ENCODE measurements around the gene TRAPPC5.
A peak's percentile ranks its signal among the peaks of the same experiment; 100 is the strongest.

Gene TRAPPC5

DNA sequence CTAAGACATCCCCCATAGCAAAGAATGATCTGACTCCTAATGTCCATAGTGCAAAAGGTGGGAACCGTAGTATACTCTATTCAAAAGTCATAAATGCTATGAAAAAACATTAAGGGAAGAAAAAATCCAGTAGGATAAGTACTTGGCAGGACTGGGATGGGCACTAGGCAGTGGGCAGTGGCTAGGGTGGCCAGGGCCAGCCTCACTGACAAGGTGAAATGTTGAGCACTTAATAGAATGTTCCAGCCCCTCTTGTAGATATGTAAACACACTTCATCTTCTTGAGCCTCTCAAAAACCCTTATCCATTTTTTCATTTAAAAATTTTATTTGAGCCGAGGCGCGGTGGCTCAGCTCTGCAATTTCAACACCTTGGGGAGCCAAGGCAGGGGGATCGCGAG is 52.7 kb downstream of the TRAPPC5 start:
- no peak for DNase-seq (ENCODE audit: low read depth)
- TF ChIP-seq POLR2A (IDR thresholded peaks at IDR 0.05; ENCODE audit: extremely low read depth, insufficient read length), result no peak
- no peak for TF ChIP-seq MAX (IDR thresholded peaks at IDR 0.05; ENCODE audit: low read depth, low read length)
- TF ChIP-seq MYC (IDR thresholded peaks at IDR 0.05; ENCODE audit: low read depth, low read length), result no peak
- TF ChIP-seq, protein P1, sequence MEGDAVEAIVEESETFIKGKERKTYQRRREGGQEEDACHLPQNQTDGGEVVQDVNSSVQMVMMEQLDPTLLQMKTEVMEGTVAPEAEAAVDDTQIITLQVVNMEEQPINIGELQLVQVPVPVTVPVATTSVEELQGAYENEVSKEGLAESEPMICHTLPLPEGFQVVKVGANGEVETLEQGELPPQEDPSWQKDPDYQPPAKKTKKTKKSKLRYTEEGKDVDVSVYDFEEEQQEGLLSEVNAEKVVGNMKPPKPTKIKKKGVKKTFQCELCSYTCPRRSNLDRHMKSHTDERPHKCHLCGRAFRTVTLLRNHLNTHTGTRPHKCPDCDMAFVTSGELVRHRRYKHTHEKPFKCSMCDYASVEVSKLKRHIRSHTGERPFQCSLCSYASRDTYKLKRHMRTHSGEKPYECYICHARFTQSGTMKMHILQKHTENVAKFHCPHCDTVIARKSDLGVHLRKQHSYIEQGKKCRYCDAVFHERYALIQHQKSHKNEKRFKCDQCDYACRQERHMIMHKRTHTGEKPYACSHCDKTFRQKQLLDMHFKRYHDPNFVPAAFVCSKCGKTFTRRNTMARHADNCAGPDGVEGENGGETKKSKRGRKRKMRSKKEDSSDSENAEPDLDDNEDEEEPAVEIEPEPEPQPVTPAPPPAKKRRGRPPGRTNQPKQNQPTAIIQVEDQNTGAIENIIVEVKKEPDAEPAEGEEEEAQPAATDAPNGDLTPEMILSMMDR (IDR thresholded peaks at IDR 0.05; ENCODE audit: low read depth, low read length), result no peak

DNA sequence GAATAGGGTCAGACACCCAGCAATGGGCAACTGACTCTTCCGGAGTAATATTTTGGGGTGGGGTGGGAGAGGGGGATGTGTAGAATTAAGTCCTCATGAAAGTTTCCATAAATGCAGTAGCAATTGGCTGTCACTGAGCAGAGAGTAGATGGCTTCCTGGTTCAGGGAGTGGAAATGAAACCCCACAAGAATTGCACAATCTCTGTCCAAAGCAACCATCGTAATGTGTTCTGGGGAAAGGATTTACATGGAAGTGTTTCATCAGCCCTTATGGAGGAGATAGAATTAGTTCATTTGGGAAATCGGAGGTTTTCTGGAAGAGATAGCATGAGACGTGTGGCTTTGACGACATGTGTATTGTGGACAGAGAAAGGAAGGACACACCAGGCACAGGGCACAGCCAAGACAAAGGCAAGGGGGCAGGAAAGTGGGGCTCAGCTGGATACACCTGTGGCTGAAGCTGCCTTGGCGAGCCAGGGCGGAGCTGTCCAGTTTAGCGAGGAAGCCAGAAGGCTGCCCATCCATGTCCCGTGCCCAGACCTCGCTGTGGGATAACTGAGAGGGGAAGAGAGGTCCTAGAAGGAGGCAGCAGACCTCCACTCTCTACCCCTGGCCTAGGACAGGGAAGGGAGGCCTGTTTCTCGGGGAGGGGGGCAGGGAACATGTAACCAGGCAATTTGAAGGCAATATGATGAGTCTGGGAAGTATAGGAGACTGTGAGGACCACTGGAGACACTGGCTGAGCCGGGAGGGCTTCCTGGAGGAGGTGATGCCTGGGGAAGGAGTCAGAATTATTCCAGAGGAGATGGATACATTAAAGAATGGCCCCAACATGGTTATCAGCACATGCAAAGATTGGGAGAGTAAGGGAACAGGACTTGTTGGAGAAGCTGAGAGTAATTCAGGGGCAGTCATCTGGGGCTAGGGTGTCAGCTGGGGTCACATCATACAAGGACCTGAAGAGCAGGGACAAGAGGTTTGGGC is 53.9 kb downstream of the TRAPPC5 start:
- peak; percentile 67 for DNase-seq (ENCODE audit: low read depth)
- H3K4me3 ChIP-seq (ENCODE audit: low read depth, low read length), result no peak overlapping the region
- TF ChIP-seq POLR2A (IDR thresholded peaks at IDR 0.05; ENCODE audit: extremely low read depth, insufficient read length), result no peak
- TF ChIP-seq MYC (IDR thresholded peaks at IDR 0.05; ENCODE audit: low read depth, low read length), result no peak
- TF ChIP-seq, protein P1 (IDR thresholded peaks at IDR 0.05; ENCODE audit: low read depth, low read length), result no peak
- TF ChIP-seq MAX (IDR thresholded peaks at IDR 0.05; ENCODE audit: low read depth, low read length), result no peak

More for the DNA sequence above, 52.7 kb downstream of the TRAPPC5 start:
- no peak overlapping the region for H3K4me3 ChIP-seq (ENCODE audit: low read depth, low read length)

DNA sequence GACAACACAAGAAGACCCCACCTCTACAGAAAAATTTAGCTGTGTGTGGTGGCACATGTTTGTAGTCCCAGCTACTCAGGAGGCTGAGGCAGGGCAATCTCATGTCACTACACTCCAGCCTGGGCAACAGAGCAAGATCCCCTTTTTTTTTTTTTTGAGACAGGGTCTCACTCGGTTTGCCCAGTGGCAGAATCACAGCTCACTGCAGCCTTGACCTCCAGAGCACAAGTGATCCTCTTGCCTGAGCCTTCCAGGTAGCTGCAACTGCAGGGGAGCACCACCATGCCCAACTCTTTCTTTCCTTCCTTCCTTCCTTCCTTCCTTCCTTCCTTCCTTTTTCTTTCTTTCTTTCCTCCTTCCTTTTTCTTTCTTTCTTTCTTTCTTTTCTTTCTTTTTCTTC is 55.5 kb downstream of the TRAPPC5 start:
- H3K4me3 ChIP-seq (ENCODE audit: low read depth, low read length), result no peak overlapping the region
- no peak for DNase-seq (ENCODE audit: low read depth)
- TF ChIP-seq POLR2A (IDR thresholded peaks at IDR 0.05; ENCODE audit: extremely low read depth, insufficient read length) (no peak), MAX (IDR thresholded peaks at IDR 0.05; ENCODE audit: low read depth, low read length) (no peak), MYC (IDR thresholded peaks at IDR 0.05; ENCODE audit: low read depth, low read length) (no peak)
- TF ChIP-seq, protein P1 (IDR thresholded peaks at IDR 0.05; ENCODE audit: low read depth, low read length), result no peak

GRCh38 chr19:7737215-7737614 is 56.6 kb downstream of the TRAPPC5 start:
- TF ChIP-seq POLR2A (IDR thresholded peaks at IDR 0.05; ENCODE audit: extremely low read depth, insufficient read length) (no peak), MYC (IDR thresholded peaks at IDR 0.05; ENCODE audit: low read depth, low read length) (no peak), MAX (IDR thresholded peaks at IDR 0.05; ENCODE audit: low read depth, low read length) (no peak)
- TF ChIP-seq, protein P1 (IDR thresholded peaks at IDR 0.05; ENCODE audit: low read depth, low read length), result no peak
- H3K4me3 ChIP-seq (ENCODE audit: low read depth, low read length), result no peak overlapping the region
- DNase-seq (ENCODE audit: low read depth), result no peak
